VCaP (cell line): ENCODE data around the gene EYA2.

Experiments
- H3K27ac ChIP-seq: fragments of 450-650 bp; 2 replicates; pipeline ENCODE4 v1.5.1; 2017
- TF ChIP-seq, protein P1 (sequence below): fragments of 450-650 bp; conservative IDR thresholded peaks from 2 replicates; pipeline ENCODE4 v1.5.1; 2017; ENCODE audit warnings: mild to moderate bottlenecking, moderate library complexity

Gene EYA2

DNA sequence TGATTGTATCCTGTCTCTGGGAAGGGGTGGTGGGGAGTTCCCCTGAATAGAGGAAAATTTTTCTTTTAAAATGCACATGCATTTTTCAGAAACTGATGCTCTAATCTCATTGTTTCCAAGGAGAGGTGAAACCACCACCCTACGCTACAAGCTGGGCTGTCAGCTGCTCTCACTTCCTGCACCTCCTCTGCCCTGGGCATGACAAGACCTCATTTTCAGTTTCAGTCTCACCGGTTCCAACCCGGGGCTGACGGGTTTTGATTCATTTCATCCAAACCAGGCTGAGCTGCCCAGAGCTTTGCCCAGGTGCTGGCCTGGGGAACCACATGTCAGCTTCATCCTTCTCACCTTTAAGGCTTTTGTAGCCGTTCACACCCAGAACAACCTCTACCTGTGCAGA is 99.7 kb downstream of the EYA2 start:
- no peak overlapping the region for H3K27ac ChIP-seq
- TF ChIP-seq, protein P1, sequence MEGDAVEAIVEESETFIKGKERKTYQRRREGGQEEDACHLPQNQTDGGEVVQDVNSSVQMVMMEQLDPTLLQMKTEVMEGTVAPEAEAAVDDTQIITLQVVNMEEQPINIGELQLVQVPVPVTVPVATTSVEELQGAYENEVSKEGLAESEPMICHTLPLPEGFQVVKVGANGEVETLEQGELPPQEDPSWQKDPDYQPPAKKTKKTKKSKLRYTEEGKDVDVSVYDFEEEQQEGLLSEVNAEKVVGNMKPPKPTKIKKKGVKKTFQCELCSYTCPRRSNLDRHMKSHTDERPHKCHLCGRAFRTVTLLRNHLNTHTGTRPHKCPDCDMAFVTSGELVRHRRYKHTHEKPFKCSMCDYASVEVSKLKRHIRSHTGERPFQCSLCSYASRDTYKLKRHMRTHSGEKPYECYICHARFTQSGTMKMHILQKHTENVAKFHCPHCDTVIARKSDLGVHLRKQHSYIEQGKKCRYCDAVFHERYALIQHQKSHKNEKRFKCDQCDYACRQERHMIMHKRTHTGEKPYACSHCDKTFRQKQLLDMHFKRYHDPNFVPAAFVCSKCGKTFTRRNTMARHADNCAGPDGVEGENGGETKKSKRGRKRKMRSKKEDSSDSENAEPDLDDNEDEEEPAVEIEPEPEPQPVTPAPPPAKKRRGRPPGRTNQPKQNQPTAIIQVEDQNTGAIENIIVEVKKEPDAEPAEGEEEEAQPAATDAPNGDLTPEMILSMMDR = no peak

DNA sequence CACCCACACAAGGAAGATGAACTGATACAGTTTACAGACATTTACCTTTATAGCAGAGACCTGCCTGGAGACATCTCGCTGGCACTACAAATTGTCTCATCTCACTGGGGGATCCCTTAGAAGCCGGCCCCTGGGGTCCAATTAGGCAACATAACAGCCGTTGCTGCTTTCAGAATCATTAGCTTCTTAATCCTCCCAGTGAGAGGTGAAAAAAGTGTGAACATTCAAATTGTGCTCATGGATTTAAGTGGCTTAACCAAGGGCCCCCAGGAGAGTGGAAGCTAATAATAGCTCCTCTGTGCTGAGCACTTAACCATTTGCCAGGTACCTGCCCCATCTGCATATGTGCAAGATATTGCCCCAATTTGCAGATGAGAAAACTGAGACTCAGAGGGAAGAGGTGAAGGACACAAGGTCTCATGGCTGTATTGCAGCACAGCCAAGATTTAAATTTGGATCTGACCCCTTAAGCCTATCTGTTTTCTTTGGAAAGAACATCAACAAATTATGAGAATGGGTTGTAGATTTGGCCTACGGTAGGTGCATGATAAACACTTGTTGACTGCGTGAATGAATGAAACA is 101.0 kb downstream of the EYA2 start:
- TF ChIP-seq, protein P1 = no peak
- no peak overlapping the region for H3K27ac ChIP-seq

DNA sequence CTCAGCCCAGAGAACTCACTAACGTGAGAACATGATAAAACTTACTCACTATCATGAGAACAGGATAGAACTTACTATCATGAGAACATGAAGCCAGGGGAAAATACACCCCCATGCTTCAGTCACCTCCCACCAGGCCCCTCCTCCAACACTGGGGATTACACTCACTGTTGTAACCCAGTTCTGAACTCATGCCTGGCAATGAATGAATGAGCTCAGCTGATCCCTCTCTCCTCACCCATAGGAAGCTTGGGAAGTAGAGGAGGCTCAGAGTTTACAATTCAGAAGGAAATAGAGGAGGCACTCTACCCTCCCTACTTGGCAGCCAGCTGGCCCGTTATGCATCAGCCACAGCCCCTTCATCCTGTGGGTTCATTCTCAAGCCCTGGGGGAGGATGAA is 102.5 kb downstream of the EYA2 start:
- no peak overlapping the region for H3K27ac ChIP-seq
- TF ChIP-seq, protein P1 = no peak

DNA sequence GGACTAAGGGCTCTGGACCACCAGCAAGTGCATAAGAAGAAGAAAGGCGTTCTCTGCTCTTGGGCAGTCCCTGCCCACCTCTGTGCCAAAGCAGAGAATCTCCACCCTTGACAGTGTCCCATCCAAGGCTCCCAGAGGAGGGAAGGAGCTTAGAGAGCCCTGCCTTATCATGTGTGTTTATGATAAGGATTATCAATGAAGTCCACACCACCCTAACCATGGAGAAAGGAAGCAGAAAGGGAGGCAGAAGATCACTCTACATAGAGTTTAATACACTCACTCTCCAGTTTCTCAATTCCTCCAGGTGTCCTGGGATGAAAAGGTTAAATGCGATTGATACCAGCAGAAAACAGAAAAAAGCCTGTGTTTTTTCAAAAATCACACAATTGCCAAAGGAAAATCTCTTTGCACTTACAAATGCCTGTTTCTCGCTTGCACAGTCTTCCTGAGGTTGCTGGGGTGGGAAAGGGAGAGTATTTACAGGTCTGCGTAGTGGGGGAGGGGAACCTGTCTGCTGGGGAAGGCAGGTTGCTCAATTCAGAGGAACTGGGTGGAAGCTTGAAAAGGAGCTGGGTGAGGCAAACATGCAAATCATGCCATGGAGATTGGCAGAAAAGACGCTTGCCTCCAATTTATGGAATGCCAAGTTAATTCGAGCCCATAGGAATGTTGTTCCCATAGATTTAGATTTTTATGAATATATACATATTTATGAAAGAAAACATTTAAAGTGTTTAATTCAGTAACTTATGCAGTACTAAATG is 104.0 kb downstream of the EYA2 start:
- no peak overlapping the region for H3K27ac ChIP-seq
- TF ChIP-seq, protein P1 = no peak

DNA sequence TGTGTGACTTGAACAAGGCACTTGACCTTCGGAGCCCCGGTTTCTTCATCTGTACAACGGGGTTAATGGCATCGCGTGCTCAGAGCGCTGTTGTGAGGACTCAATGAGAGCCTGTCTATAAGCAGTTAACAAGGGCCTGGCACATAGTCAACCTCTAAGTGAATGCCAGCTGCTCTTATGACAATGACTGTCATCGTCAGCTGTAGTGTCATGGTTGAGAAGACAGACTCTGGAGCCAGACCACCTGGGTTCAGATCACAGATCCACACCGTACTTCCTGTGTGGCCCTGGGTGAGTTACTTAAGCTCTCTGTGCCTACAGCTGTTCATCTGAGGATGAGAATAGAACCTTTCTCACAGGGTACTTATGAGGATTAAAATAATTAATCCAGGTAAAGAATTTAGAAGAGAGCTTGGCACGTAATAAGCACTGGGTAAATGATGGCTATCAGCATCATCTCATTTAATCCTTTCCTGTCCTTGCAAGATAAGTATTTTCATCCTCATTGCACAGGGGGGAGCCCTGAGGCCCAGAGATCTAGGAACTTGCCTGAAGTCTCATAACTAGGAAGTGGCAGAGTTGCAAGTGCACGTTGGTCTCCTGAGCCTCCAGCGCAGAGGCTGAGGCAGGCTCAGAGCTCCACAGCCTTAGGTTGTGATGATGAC is 105.3 kb downstream of the EYA2 start:
- TF ChIP-seq, protein P1 = no peak
- no peak overlapping the region for H3K27ac ChIP-seq

DNA sequence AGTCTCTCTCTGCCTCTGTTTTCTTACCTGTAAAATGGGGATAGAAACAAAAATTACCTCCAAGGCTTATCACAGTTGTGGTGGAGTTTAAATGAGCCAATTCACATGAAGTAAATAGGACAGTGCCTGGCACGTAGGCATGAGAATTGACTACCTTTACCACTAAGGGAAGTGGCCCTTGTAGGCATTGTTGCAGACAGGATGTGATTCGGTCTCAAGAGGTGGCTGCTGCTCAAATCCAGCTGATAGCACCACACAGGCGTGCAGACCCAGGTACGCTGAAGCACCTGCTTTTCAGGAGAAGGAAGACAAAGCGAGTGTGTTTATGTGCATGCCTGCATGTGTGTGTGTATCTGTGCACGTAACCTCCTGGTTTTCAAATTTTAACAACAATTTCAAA is 108.6 kb downstream of the EYA2 start:
- H3K27ac ChIP-seq = no peak overlapping the region
- TF ChIP-seq, protein P1 = no peak

DNA sequence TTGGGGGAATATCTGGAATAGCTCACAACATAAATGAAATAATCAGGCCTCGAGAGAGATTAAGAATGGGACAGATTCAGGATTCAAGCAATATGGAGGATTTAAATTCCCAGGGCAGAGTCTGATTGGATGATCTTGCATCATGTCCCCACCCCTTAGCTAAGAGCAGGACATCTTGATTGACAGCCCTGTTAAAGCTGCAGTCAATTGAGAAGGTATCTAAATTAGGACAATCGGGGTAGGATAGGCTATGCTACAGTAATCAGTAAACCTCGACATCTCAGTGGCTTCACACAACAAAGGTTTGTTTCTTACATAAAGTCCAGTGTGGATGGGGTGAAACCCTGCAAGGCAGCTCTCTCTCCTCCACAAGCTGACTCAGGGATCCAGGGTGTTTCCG is 109.5 kb downstream of the EYA2 start:
- TF ChIP-seq, protein P1 = no peak
- H3K27ac ChIP-seq = no peak overlapping the region
